GM23338 (cell line): ENCODE results near the gene SBF2. TPM values are rescaled to one million over a fixed set of nuclear protein-coding genes. Genes with fewer than 3 reads are reported as not detected.

Source experiments
- ATAC-seq: fragments of 200-7000 bp; cut with Tn5 transposase; 3 replicates; pipeline ENCODE4 v1.9.1; 2020
- DNase-seq: peaks from one replicate; pipeline ENCODE4 v3.0.0-alpha.2; 2015; ENCODE audit warnings: low spot score
- H2AFZ ChIP-seq: fragments of 200-600 bp; sonication (generic); 2 replicates; pipeline ENCODE4 v1.8.0; 2016; ENCODE audit warnings: antibody characterized with exemption, mild to moderate bottlenecking, moderate library complexity
- H3F3A ChIP-seq: fragments of 200-600 bp; sonication (generic); replicated peaks from 2 replicates; pipeline ENCODE4 v1.8.0; 2017; ENCODE audit warnings: antibody characterized with exemption, mixed run types, low read depth
- H3K27ac ChIP-seq: fragments of 200-600 bp; sonication (generic); 2 replicates; pipeline ENCODE4 v1.6.1; 2016; ENCODE audit warnings: low read depth
- H3K27me3 ChIP-seq: fragments of 200-600 bp; sonication (generic); 2 replicates; pipeline ENCODE4 v1.8.0; 2016; ENCODE audit warnings: mild to moderate bottlenecking, mixed run types, moderate library complexity; ENCODE audit not compliant: insufficient read depth
- H3K36me3 ChIP-seq: fragments of 200-600 bp; sonication (generic); 2 replicates; pipeline ENCODE4 v1.8.0; 2016; ENCODE audit warnings: mild to moderate bottlenecking; ENCODE audit not compliant: insufficient read depth
- H3K4me1 ChIP-seq: fragments of 200-600 bp; sonication (generic); 2 replicates; pipeline ENCODE4 v1.8.0; 2016; ENCODE audit warnings: mild to moderate bottlenecking, moderate library complexity; ENCODE audit not compliant: insufficient read depth
- H3K4me2 ChIP-seq: fragments of 200-600 bp; sonication (generic); 2 replicates; pipeline ENCODE4 v1.7.1; 2017; ENCODE audit warnings: mixed run types
- H3K4me3 ChIP-seq: fragments of 200-600 bp; sonication (generic); 2 replicates; pipeline ENCODE4 v1.6.1; 2016; ENCODE audit warnings: mixed run types
- H3K79me2 ChIP-seq: fragments of 200-600 bp; sonication (generic); replicated peaks from 2 replicates; pipeline ENCODE4 v1.8.0; 2017; ENCODE audit warnings: mild to moderate bottlenecking; ENCODE audit not compliant: insufficient read depth
- H3K9me2 ChIP-seq: fragments of 200-600 bp; sonication (generic); 2 replicates; pipeline ENCODE4 v1.8.0; 2017; ENCODE audit not compliant: insufficient read depth
- H4K20me1 ChIP-seq: fragments of 200-600 bp; sonication (generic); replicated peaks from 2 replicates; pipeline ENCODE4 v1.8.0; 2017; ENCODE audit warnings: mild to moderate bottlenecking; ENCODE audit not compliant: insufficient read depth
- H3K27ac Mint-ChIP-seq: 2 replicates; pipeline ENCODE4 v1.8.0; 2020; ENCODE audit warnings: inconsistent platforms, mild to moderate bottlenecking, moderate library complexity, mixed read lengths
- H3K27me3 Mint-ChIP-seq: 3 replicates; pipeline ENCODE4 v1.8.0; 2022; ENCODE audit warnings: low read depth, mild to moderate bottlenecking, moderate library complexity, mixed read lengths, inconsistent platforms; ENCODE audit not compliant: insufficient read depth, poor library complexity
- H3K36me3 Mint-ChIP-seq: 3 replicates; pipeline ENCODE4 v1.8.0; 2021; ENCODE audit warnings: low read depth, mild to moderate bottlenecking, inconsistent platforms, moderate library complexity, mixed read lengths
- H3K4me1 Mint-ChIP-seq: 3 replicates; pipeline ENCODE4 v1.8.0; 2020; ENCODE audit warnings: mild to moderate bottlenecking, inconsistent platforms, mixed read lengths
- H3K4me3 Mint-ChIP-seq: 3 replicates; pipeline ENCODE4 v1.8.0; 2021; ENCODE audit warnings: moderate library complexity, mild to moderate bottlenecking, inconsistent platforms, mixed read lengths
- H3K9me3 Mint-ChIP-seq: 3 replicates; pipeline ENCODE4 v1.8.0; 2020; ENCODE audit warnings: moderate library complexity, mild to moderate bottlenecking, inconsistent platforms, mixed read lengths
- CREB1 ChIP-seq: fragments of 250-450 bp; sonication (Bioruptor Pico); IDR thresholded peaks from 2 replicates; pipeline ENCODE4 v1.5.0; 2020; ENCODE audit warnings: low read depth, mild to moderate bottlenecking, moderate library complexity
- CTCF ChIP-seq, 2 experiments: fragments of 200-600 bp in 1 of 2; sonication (generic) in 1 of 2; conservative IDR thresholded peaks; 2 replicates each; pipeline versions ENCODE4 v1.5.1 to v1.6.1; 2016 to 2017; ENCODE audit warnings: antibody characterized with exemption in 2 of 2, low read depth in 2 of 2, mild to moderate bottlenecking in 2 of 2, moderate library complexity in 1 of 2
- ETS1 ChIP-seq: IDR thresholded peaks from 2 replicates; pipeline ENCODE4 v1.6.1; 2016; ENCODE audit warnings: antibody characterized with exemption
- EZH2 ChIP-seq: fragments of 200-600 bp; sonication (generic); IDR thresholded peaks from one replicate; pipeline ENCODE4 v1.8.0; 2017; ENCODE audit warnings: antibody characterized with exemption, mild to moderate bottlenecking, low read depth; ENCODE audit not compliant: unreplicated experiment
- EZH2phosphoT487 ChIP-seq: fragments of 200-600 bp; sonication (generic); IDR thresholded peaks from one replicate; pipeline ENCODE4 v1.8.1; 2018; ENCODE audit warnings: antibody characterized with exemption; ENCODE audit not compliant: unreplicated experiment
- JUNB ChIP-seq: IDR thresholded peaks from one replicate; pipeline ENCODE4 v1.6.1; 2016; ENCODE audit warnings: antibody characterized with exemption; ENCODE audit not compliant: unreplicated experiment
- NANOG ChIP-seq: IDR thresholded peaks from 2 replicates; pipeline ENCODE4 v1.6.1; 2016; ENCODE audit warnings: antibody characterized with exemption, borderline replicate concordance
- POLR2AphosphoS5 ChIP-seq: IDR thresholded peaks from 2 replicates; pipeline ENCODE4 v1.6.1; 2016; ENCODE audit warnings: antibody characterized with exemption, low read depth
- REST ChIP-seq: IDR thresholded peaks from one replicate; pipeline ENCODE4 v1.6.1; 2018; ENCODE audit warnings: antibody characterized with exemption; ENCODE audit not compliant: unreplicated experiment
- STAT1 ChIP-seq: IDR thresholded peaks from one replicate; pipeline ENCODE4 v1.6.1; 2016; ENCODE audit warnings: antibody characterized with exemption; ENCODE audit not compliant: unreplicated experiment
- ZNF114 ChIP-seq: fragments of 250-450 bp; sonication (Bioruptor Pico); IDR thresholded peaks from 2 replicates; pipeline ENCODE4 v1.5.0; 2020; ENCODE audit warnings: mild to moderate bottlenecking, moderate library complexity
- ZNF331 ChIP-seq: fragments of 250-450 bp; sonication (Bioruptor Pico); IDR thresholded peaks from 2 replicates; pipeline ENCODE4 v1.5.0; 2020; ENCODE audit warnings: low read depth, mild to moderate bottlenecking, moderate library complexity
- ZNF462 ChIP-seq: fragments of 250-450 bp; sonication (Bioruptor Pico); IDR thresholded peaks from 2 replicates; pipeline ENCODE4 v1.5.0; 2020; ENCODE audit warnings: mild to moderate bottlenecking, moderate library complexity
- polyA plus RNA-seq: library from polyadenylated mRNA; unstranded; fragments of >200 nt; fragmentation: Nextera tagmentation; extraction: Ambion mirVana; gene quantifications from 2 replicates; pipeline ENCODE4 v1.2.1, GENCODE V29; 2016
- total RNA-seq: library from RNA; depleted of rRNA; stranded (reverse); fragments of >200 nt; shearing (Covaris generic); gene quantifications from 2 replicates; pipeline ENCODE4 v1.2.3, GENCODE V29; 2014

SBF2 gene
- total and polyA plus RNA-seq, 2 experiments from 2014 or later = 25.6 to 53.5 TPM

GRCh38 chr11:9814108-9814507 is 479.9 kb downstream of the SBF2 start:
- no peak overlapping the region for H3K4me3 ChIP-seq
- peaks cover 5% of the 10 kb centered on the region for H3K27me3 Mint-ChIP-seq
- peaks cover 4% of the 10 kb centered on the region; the same call in 1 of the 2 replicates for H3K36me3 ChIP-seq
- DNase-seq (no peak), ATAC-seq (no peak)
- H3K27me3 ChIP-seq = no peaks in the 10 kb centered on the region
- TF ChIP-seq NANOG (no peak), ZNF114 (no peak), JUNB (no peak), REST (no peak), ETS1 (no peak), STAT1 (no peak), CTCF (conservative IDR thresholded peaks at IDR 0.05; ENCODE audit: low read depth in 2 of 2) (no peak), POLR2AphosphoS5 (no peak), ZNF462 (CRISPR knock-in tag) (no peak), CREB1 (no peak), EZH2 (no peak), ZNF331 (CRISPR knock-in tag) (no peak), EZH2phosphoT487 (no peak)
- H3K27ac Mint-ChIP-seq = no peak overlapping the region
- no peaks in the 10 kb centered on the region for H3K9me3 Mint-ChIP-seq
- H3K36me3 Mint-ChIP-seq = peaks cover 9% of the 10 kb centered on the region; the same call in 2 of the 3 replicates
- peaks cover 8% of the 10 kb centered on the region; the same call in 1 of the 2 replicates for H3F3A ChIP-seq
- H3K4me1 Mint-ChIP-seq = peaks cover 14% of the 10 kb centered on the region
- H3K79me2 ChIP-seq = no peaks in the 10 kb centered on the region
- no peak overlapping the region for H3K27ac ChIP-seq
- no peak overlapping the region for H3K4me2 ChIP-seq
- peaks cover 8% of the 10 kb centered on the region; the same call in 1 of the 2 replicates for H3K4me1 ChIP-seq
- no peaks in the 10 kb centered on the region for H3K9me2 ChIP-seq
- H2AFZ ChIP-seq = no peak overlapping the region
- H4K20me1 ChIP-seq = no peaks in the 10 kb centered on the region
- H3K4me3 Mint-ChIP-seq = no peak overlapping the region
